K562 (cell line): ENCODE data around the gene SCP2.

Experiments used
- EGR1 ChIP-seq: fragments of 450-650 bp; conservative IDR thresholded peaks from 2 replicates; pipeline ENCODE4 v1.6.1; 2017; ENCODE audit warnings: mild to moderate bottlenecking
- EP300 ChIP-seq: IDR thresholded peaks from 2 replicates; pipeline ENCODE4 v1.6.1; 2012; ENCODE audit warnings: low read length, improper control_type of control experiment
- FOXA1 ChIP-seq: fragments of 450-650 bp; IDR thresholded peaks from 2 replicates; pipeline ENCODE4 v1.6.1; 2016; ENCODE audit warnings: mild to moderate bottlenecking, borderline replicate concordance
- MAFK ChIP-seq: IDR thresholded peaks from 2 replicates; pipeline ENCODE4 v1.6.1; 2011; ENCODE audit warnings: low read length, improper control_type of control experiment
- POLR2A ChIP-seq: fragments of 450-650 bp; conservative IDR thresholded peaks from 2 replicates; pipeline ENCODE4 v1.6.1; 2016
- ZBTB7A ChIP-seq: IDR thresholded peaks from 2 replicates; pipeline ENCODE4 v1.6.1; 2011; ENCODE audit warnings: low read depth, mild to moderate bottlenecking, low read length, moderate library complexity, borderline replicate concordance; ENCODE audit not compliant: control insufficient read depth
- TF ChIP-seq, protein P1 (sequence below), 3 experiments: IDR thresholded peaks in 2 of 3; conservative IDR thresholded peaks in 1 of 3; 2 replicates each; pipeline ENCODE4 v1.5.1; 2011 to 2012; ENCODE audit warnings: low read length in 3 of 3, mild to moderate bottlenecking in 3 of 3, control low read depth in 2 of 3, improper control_type of control experiment in 1 of 3, inconsistent platforms in 1 of 3, low read depth in 1 of 3, mixed read lengths in 1 of 3, moderate library complexity in 1 of 3; ENCODE audit not compliant: insufficient read depth in 2 of 3
- TF ChIP-seq, protein P2 (sequence below): sonication (generic); formaldehyde crosslinking; IDR thresholded peaks from 2 replicates; pipeline ENCODE4 v1.8.0; 2022; ENCODE audit warnings: missing genetic modification reagents, mild to moderate bottlenecking, borderline replicate concordance
- TF ChIP-seq, protein P3 (sequence below): sonication (generic); formaldehyde crosslinking; IDR thresholded peaks from 2 replicates; pipeline ENCODE4 v1.5.0; 2020; ENCODE audit warnings: missing genetic modification reagents

DNA sequence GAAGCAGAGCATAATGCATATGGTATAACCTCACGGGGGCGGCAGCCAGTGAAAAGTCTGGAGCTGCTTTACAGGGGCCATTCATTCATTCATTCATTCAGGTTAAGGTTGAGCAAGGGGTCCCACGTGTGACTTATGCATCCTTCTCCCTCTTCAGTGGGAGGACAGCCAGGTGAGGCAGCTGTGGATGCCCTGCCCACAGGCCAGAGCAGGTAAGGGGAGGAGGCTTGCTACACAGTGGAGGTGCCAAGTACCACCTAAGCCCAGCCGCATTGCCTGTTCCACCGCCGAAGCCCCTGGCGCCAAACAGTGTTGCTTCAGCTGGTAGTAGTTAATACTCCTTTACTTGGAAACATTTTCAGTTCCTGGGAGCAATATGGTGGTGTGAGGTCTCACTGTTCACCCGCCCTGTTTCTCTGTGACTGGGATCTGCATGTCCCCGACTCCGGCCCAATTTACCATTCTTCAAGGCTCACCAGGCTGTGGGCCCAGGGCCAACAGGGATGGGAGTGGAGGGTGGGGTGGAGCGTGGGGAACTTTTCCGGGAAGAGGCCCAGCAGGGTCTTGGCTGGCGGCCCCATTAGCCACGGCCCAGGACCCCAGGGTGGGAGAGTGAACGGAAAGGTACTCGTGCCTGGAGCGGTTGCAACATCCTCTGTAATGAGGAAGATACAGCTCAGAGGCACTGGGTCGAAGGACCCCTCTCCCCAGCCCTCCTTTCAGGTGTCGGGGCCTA, 134.2 kb downstream of the SCP2 start:
- TF ChIP-seq POLR2A = no peak
- TF ChIP-seq EGR1 = no peak
- TF ChIP-seq, protein P1, sequence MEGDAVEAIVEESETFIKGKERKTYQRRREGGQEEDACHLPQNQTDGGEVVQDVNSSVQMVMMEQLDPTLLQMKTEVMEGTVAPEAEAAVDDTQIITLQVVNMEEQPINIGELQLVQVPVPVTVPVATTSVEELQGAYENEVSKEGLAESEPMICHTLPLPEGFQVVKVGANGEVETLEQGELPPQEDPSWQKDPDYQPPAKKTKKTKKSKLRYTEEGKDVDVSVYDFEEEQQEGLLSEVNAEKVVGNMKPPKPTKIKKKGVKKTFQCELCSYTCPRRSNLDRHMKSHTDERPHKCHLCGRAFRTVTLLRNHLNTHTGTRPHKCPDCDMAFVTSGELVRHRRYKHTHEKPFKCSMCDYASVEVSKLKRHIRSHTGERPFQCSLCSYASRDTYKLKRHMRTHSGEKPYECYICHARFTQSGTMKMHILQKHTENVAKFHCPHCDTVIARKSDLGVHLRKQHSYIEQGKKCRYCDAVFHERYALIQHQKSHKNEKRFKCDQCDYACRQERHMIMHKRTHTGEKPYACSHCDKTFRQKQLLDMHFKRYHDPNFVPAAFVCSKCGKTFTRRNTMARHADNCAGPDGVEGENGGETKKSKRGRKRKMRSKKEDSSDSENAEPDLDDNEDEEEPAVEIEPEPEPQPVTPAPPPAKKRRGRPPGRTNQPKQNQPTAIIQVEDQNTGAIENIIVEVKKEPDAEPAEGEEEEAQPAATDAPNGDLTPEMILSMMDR (IDR thresholded peaks at IDR 0.05 in 2 of 3, conservative IDR thresholded peaks at IDR 0.05 in 1 of 3; ENCODE audit: insufficient read depth in 2 of 3, low read depth in 1 of 3, low read length in 3 of 3) = no peak
- no peak for TF ChIP-seq EP300
- TF ChIP-seq, protein P2, sequence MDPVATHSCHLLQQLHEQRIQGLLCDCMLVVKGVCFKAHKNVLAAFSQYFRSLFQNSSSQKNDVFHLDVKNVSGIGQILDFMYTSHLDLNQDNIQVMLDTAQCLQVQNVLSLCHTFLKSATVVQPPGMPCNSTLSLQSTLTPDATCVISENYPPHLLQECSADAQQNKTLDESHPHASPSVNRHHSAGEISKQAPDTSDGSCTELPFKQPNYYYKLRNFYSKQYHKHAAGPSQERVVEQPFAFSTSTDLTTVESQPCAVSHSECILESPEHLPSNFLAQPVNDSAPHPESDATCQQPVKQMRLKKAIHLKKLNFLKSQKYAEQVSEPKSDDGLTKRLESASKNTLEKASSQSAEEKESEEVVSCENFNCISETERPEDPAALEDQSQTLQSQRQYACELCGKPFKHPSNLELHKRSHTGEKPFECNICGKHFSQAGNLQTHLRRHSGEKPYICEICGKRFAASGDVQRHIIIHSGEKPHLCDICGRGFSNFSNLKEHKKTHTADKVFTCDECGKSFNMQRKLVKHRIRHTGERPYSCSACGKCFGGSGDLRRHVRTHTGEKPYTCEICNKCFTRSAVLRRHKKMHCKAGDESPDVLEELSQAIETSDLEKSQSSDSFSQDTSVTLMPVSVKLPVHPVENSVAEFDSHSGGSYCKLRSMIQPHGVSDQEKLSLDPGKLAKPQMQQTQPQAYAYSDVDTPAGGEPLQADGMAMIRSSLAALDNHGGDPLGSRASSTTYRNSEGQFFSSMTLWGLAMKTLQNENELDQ = no peak
- TF ChIP-seq FOXA1 = no peak
- TF ChIP-seq, protein P3, sequence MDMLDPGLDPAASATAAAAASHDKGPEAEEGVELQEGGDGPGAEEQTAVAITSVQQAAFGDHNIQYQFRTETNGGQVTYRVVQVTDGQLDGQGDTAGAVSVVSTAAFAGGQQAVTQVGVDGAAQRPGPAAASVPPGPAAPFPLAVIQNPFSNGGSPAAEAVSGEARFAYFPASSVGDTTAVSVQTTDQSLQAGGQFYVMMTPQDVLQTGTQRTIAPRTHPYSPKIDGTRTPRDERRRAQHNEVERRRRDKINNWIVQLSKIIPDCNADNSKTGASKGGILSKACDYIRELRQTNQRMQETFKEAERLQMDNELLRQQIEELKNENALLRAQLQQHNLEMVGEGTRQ = no peak
- no peak for TF ChIP-seq MAFK
- no peak for TF ChIP-seq ZBTB7A
